ENCODE results near the gene EFNB2. TPM values are rescaled to one million over a fixed set of nuclear protein-coding genes. Genes with fewer than 3 reads are reported as not detected.

The EFNB2 gene
- polyA plus RNA-seq, 6 donors from 2014 or later = 0.12 to 0.33 (median 0.28) TPM; not detected in 3

DNA sequence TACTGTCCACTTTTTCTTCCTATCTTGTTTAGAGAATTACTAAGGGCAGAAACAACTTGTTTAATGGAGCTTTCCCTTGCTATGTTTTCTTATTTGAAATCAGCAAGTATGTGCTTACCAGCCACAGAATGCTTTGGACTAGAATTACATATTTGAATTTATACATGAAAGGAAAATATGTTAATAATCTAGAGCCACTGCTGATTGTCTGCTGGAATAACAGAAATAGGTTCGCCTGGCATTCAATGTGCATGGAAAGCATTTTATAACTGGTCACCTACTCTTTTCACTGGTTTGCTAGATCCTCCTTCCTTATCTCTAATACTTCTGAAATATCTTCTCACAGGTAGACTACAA, 8.0 kb downstream of the EFNB2 start:
- H3K9me3 Mint-ChIP-seq = no peaks in the 10 kb centered on the region

DNA sequence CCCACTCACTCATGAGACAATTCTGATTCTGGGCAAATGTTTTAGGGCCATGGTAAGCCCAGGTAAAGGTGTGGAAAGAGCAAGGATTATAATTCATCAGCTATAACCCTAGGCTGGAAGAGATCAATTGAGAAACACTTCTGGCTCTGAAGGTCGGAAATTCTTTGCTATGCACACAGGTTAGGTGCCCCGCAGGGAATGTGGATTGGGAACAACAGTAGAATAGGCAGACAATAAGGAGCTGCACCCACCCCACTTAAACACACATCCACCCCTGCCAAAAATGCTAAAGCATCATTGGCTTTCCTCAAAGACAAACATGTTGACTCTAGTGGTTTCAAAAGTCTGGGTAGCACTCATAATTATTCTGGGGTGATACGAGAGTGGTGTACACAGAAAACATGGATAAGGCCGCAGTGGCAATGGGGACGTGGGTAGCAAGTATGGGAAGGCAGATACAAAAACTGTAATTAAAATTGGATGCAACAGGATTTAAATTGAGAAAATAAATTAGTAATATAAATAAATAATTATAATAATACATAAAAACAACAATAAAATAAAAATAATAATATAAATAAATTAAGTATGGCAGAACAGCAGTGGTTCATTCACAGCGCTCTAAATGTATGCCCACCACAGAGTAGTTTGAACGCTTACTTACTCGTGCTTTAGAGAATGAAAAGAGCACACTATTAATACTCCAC, 8.6 kb downstream of the EFNB2 start:
- no peaks in the 10 kb centered on the region for H3K9me3 Mint-ChIP-seq
- no peaks in the 10 kb centered on the region for H3K36me3 Mint-ChIP-seq
- DNase-seq (no peak), ATAC-seq (ENCODE audit: low read depth in 2 of 2) (no peak)
- H3K27me3 Mint-ChIP-seq = peaks cover 66 to 78% (median 74%) of the 10 kb centered on the region in 3 donors
- H3K27ac Mint-ChIP-seq = no peak overlapping the region
- no peak overlapping the region for H3K4me3 Mint-ChIP-seq
- no peaks in the 10 kb centered on the region for H3K4me1 Mint-ChIP-seq

More for the DNA sequence above, 8.0 kb downstream of the EFNB2 start:
- DNase-seq (no peak), ATAC-seq (ENCODE audit: low read depth in 2 of 2) (no peak)
- peaks cover under 1 to 2% (median under 1%) of the 10 kb centered on the region in 3 donors for H3K4me1 Mint-ChIP-seq
- H3K27me3 Mint-ChIP-seq = peaks cover 66 to 78% (median 76%) of the 10 kb centered on the region in 3 donors
- H3K27ac Mint-ChIP-seq = no peak overlapping the region
- H3K4me3 Mint-ChIP-seq = no peak overlapping the region
- H3K36me3 Mint-ChIP-seq = no peaks in the 10 kb centered on the region

DNA sequence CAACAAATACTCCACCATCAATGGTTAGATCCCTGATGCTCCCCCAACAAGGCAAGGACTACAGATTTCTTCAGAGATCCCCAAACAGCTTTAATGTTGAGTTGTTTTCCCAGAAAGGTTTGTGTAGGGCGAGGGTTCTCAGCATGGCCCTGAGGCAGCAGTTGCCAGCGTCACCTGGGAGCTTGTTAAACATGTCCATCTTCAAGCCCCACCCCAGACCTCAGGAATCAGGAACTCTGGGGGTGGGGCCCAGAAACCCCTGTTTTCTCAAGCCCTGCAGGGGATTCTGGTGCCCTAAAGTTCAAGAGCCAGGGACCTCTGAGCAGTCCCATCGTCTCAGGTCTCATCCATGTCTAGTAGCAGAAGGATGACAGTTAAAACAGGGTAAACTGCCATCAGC, 9.6 kb downstream of the EFNB2 start:
- no peak overlapping the region for H3K4me3 Mint-ChIP-seq
- no peak overlapping the region for H3K27ac Mint-ChIP-seq
- H3K36me3 Mint-ChIP-seq = no peaks in the 10 kb centered on the region
- no peak for ATAC-seq (ENCODE audit: low read depth in 2 of 2)
- H3K4me1 Mint-ChIP-seq = no peaks in the 10 kb centered on the region
- H3K9me3 Mint-ChIP-seq = no peaks in the 10 kb centered on the region
- peaks cover 58 to 71% (median 71%) of the 10 kb centered on the region in 3 donors for H3K27me3 Mint-ChIP-seq
- no peak for DNase-seq

DNA sequence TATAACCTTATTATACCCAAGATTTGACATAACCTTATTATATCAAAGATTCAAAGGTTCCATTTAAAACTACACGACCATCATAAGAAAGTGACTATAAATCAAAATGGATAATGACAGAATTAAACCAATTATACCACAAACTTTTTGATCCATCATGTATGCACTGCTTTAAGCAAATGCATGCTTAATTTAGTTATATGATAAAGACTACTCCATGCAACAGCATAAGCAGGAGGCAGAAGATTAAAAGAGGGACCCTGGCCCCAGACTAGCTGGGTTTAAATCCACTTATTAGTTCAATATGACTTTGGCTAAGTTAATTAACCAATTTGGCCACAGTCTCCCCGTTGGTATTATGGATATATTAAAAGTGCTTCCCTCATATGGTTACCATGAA, 11.4 kb downstream of the EFNB2 start:
- Mint-ChIP-seq H3K4me1 (no peaks in the 10 kb centered on the region), H3K4me3 (no peak overlapping the region), H3K27ac (no peak overlapping the region), H3K27me3 (peaks cover 45 to 63% (median 61%) of the 10 kb centered on the region in 3 donors), H3K9me3 (no peaks in the 10 kb centered on the region), H3K36me3 (no peaks in the 10 kb centered on the region)
- DNase-seq = no peak
- no peak for ATAC-seq (ENCODE audit: low read depth in 2 of 2)

DNA sequence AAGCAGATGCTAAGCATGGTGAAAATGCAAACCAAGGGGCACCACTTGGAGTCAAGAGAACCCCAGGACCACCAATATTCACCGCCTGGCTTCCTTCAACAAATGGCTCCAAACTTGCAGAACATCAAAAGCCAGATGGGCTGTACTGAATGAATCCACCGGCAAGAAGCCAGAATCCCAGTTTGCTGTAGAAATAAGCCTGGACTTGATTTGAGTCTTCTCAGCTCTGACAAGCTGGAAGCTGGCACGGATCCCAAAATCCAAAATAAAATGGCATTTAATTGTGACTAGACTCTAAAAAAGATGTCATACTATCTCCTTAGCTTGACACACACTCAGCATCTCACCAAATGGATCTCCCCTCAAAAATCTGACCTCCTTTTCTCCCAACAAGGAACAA, 11.9 kb downstream of the EFNB2 start:
- Mint-ChIP-seq H3K27ac (no peak overlapping the region), H3K36me3 (no peaks in the 10 kb centered on the region), H3K9me3 (no peaks in the 10 kb centered on the region), H3K4me1 (no peaks in the 10 kb centered on the region), H3K4me3 (no peak overlapping the region), H3K27me3 (peaks cover 47 to 60% (median 55%) of the 10 kb centered on the region in 3 donors)
- ATAC-seq (ENCODE audit: low read depth in 2 of 2) (no peak), DNase-seq (no peak)

DNA sequence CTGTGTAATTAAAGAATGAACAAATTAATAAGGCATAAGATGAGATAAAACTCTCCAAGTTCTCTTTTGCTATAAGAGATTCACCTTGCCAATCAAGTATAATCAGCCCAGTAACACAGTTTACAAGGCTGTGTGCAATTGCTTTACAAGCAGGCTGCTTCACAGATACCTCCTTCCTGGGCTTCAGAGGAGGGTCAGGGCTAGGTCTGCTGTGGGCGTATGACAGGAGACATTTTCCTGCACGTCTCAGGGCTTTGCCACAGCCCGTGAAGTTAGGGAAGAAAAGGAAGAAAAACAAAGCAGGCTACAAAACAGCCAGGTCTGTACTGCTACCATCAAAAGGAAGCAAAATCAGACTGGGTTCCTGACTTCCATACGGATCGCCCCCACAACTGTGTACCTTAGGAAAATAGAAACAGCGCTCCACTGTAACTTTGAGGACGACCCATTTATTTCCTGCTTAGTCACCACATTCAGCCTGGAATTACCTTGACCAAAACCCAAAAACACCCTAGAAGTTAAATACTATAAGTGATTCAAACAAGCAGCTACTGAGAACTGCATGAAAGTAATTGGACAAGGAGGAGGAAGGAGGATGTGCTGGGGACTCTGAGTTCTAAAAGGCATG, 12.4 kb downstream of the EFNB2 start:
- ATAC-seq (ENCODE audit: low read depth in 2 of 2) (no peak), DNase-seq (no peak)
- no peaks in the 10 kb centered on the region for H3K9me3 Mint-ChIP-seq
- H3K4me3 Mint-ChIP-seq = no peak overlapping the region
- no peaks in the 10 kb centered on the region for H3K36me3 Mint-ChIP-seq
- peaks cover 41 to 54% (median 51%) of the 10 kb centered on the region in 3 donors for H3K27me3 Mint-ChIP-seq
- no peaks in the 10 kb centered on the region for H3K4me1 Mint-ChIP-seq
- no peak overlapping the region for H3K27ac Mint-ChIP-seq

DNA sequence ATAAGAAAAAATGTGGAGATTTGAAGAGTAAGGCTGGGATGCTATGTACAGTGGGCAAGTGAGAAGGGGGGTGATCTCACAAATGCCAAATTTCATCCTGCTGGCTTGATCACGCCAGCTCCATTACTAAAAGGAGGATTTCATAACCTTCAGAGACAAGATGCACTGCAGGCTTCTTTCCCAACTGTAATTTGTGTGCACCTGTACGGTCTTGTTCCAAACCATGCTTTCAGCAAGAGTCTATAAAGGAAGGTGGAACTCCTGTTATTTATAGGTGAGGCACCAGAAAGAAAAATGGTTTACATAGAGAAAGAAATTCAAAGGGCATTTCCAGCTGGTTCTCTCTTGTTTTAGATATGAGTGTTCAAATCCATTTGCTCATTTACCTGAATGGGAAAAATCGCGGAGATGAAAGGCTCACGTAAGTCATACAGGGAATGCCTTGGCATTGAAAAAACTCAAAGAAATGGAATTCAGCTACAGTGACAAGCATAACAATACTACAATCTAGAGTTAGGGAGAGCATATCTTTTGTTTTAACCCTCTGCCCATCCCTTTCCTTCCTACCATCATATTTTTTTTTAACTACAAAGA, 13.3 kb downstream of the EFNB2 start:
- no peaks in the 10 kb centered on the region for H3K9me3 Mint-ChIP-seq
- H3K27ac Mint-ChIP-seq = no peak overlapping the region
- H3K4me3 Mint-ChIP-seq = no peak overlapping the region
- H3K36me3 Mint-ChIP-seq = no peaks in the 10 kb centered on the region
- DNase-seq (no peak), ATAC-seq (ENCODE audit: low read depth in 2 of 2) (no peak)
- H3K27me3 Mint-ChIP-seq = peaks cover 38 to 54% (median 49%) of the 10 kb centered on the region in 3 donors
- H3K4me1 Mint-ChIP-seq = no peaks in the 10 kb centered on the region

DNA sequence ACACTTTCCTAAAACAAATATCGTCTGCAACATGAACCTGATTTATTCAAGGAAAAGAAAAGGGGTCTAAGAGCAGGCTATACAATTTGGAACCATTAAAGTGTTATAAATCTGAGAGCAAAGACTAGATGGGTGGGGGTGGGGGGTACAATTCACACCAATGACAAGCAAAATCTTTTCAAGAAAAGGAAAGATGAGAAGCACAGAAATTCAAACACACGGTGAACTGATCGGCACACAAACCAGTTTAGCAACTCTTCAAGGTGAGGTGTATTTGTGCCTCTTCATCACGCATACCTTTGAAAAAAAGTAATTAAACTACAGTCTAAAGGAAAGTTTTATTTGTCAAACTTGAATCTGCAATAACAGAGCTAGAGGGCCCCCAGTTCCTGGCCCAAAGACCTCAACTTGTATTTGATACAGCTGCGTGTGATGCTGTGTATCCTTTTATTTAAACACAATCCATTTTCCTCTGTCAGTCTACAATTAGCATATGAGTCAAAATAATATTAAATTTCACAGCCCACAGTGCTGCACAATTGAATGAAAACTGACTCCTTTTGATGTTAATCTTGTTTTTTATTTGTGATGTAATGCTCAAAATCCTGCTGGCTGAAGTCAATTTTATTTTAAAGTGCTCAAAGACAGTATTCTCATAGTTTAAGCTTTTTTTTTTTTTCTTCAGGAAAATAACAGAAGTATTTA, 14.2 kb downstream of the EFNB2 start:
- H3K27me3 Mint-ChIP-seq = peaks cover 40 to 54% (median 42%) of the 10 kb centered on the region in 3 donors
- H3K36me3 Mint-ChIP-seq = no peaks in the 10 kb centered on the region
- DNase-seq = no peak
- no peaks in the 10 kb centered on the region for H3K9me3 Mint-ChIP-seq
- H3K4me3 Mint-ChIP-seq = no peak overlapping the region
- ATAC-seq (ENCODE audit: low read depth in 2 of 2) = no peak
- no peaks in the 10 kb centered on the region for H3K4me1 Mint-ChIP-seq
- no peak overlapping the region for H3K27ac Mint-ChIP-seq

DNA sequence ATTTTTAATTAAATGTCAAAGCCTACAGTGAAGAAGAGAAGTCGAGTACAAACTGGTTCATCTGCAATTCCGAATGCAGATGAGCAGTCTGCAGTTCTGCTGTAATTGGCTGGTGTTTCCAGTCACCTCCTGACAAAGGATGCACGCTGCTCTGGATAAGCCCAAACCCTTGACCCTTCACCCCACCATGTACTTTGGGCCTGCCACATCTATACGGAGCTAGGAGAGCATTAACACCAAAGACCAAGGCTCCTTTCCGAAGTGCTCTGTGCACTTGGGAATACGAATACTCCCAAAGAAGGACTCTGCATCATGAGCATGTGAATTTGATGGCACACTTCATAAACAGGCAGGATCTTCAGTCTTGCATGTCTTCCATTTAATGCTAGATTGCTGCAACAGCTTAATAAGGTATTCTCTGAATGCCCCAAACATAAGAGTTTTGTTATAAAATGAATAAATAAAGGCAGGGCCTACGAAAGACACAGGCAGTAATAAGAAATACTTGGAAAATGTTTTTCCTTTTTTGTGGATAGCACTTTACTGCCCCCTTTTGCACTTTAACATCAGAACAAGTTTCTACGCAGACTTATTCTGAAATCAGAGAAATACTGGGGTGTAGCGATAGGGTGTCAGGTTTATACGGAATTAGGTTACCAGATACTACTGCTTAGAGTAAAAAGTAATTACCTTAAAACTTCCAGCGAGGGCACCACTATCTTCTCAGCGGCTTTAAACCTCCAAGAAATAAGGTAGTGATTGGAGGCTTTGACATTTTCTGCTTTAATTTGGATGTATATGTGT, 15.0 kb downstream of the EFNB2 start:
- no peak for ATAC-seq (ENCODE audit: low read depth in 2 of 2)
- H3K4me3 Mint-ChIP-seq = no peak overlapping the region

DNA sequence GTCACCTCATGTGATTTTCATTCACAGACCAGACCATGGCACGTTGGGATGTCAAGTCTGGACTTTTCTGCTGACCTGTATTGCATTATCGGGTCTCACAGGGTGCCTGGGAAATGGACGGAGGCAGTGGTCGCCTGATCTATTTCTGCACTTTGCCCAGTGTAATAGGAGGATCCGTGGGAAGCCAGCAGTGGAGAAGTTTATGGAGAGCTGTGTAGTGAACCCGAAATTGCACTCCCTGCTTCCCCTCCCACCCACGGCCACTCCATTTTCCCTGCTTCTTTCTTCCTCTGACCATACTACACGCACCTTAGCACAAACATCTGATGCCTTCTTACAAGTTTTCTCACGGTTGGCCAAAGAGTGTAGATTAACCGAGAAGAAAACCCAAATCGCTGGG, 16.9 kb downstream of the EFNB2 start:
- peaks cover 37 to 58% (median 45%) of the 10 kb centered on the region in 3 donors for H3K27me3 Mint-ChIP-seq
- ATAC-seq (ENCODE audit: low read depth in 2 of 2) = no peak
- H3K27ac Mint-ChIP-seq = no peak overlapping the region

More for the DNA sequence above, 15.0 kb downstream of the EFNB2 start:
- Mint-ChIP-seq H3K4me1 (no peaks in the 10 kb centered on the region), H3K9me3 (no peaks in the 10 kb centered on the region), H3K27ac (no peak overlapping the region), H3K27me3 (peaks cover 37 to 51% (median 38%) of the 10 kb centered on the region in 3 donors), H3K36me3 (no peaks in the 10 kb centered on the region)
- DNase-seq = no peak

DNA sequence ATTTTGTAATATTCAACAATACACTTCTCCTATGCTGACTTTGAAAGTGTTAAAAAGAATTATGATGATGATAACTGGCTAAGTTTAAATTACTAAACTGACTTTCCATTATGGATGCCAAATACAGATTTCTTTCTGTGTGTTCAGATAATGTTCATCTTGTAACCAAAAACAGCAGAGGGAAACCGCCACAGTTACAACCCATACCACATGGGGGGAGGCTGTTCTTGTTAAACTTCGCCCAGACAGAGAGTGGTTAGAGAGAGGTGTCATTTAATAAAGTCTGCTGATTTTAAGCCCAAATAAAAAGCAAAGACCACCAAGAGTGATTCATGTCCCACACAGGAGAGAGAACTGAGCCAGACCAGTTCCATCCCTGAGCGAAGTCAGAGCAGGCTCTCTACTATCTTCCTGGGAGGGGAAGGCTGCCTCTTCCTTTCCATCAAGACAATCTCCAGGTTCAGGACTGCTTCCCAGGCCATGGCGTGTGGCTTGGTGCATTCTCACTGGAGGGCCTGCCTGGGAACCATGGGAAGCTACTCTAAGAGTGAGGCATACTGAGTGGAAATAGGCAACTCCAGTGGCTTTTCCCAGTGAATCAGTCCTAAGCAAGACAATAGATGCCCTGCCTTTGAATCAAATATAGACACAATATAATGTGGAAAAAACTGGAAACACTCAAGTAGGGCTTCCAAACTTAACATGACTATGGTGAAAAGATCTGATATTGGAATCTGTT, 18.2 kb downstream of the EFNB2 start:
- Mint-ChIP-seq H3K9me3 (no peaks in the 10 kb centered on the region), H3K4me1 (no peaks in the 10 kb centered on the region), H3K27me3 (peaks cover 34 to 50% (median 37%) of the 10 kb centered on the region in 3 donors), H3K27ac (no peak overlapping the region), H3K36me3 (no peaks in the 10 kb centered on the region), H3K4me3 (no peak overlapping the region)
- no peak for DNase-seq
- no peak for ATAC-seq (ENCODE audit: low read depth in 2 of 2)

More for the DNA sequence above, 16.9 kb downstream of the EFNB2 start:
- no peak for DNase-seq
- no peaks in the 10 kb centered on the region for H3K9me3 Mint-ChIP-seq
- no peak overlapping the region for H3K4me3 Mint-ChIP-seq
- H3K4me1 Mint-ChIP-seq = no peaks in the 10 kb centered on the region
- no peaks in the 10 kb centered on the region for H3K36me3 Mint-ChIP-seq

DNA sequence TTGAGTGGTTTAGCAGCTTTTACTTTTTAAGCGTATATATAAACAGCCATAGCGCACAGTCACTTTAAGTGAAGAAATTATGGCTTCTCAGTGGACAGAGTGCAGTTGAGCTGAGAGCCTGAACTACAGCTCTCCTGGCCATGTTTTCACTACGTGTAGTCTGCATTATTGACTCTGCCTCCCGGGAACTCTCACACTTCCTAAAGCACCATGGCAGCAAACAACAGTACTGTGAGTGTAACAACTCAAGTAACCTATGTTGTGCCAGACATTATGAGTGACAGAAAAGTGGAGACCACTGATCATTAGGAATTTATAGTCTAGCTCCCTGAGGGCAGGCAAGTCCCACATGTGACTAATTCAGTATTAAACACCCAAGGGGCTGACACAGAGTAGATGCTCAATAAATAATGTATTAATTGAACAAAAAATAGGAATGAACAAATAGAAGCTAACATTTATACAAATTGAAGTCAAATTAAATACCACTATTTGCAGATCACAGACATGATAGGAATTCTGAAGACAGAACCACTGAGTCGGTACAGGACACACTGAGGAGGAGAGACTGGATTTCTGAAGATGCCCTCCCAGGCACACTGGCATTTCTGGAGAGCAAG, 19.7 kb downstream of the EFNB2 start:
- no peak for DNase-seq
- Mint-ChIP-seq H3K4me3 (no peak overlapping the region), H3K27ac (no peak overlapping the region), H3K9me3 (no peaks in the 10 kb centered on the region), H3K4me1 (no peaks in the 10 kb centered on the region), H3K27me3 (peaks cover 27 to 44% (median 31%) of the 10 kb centered on the region in 3 donors), H3K36me3 (no peaks in the 10 kb centered on the region)
- ATAC-seq (ENCODE audit: low read depth in 2 of 2) = no peak
